Mucosa of rectum (tissue), 2 donors: ENCODE results near the gene ZNF516.

Source experiments
- H3K27ac ChIP-seq, 2 donors: one replicate each; pipeline ENCODE4 v1.7.0; 2013; ENCODE audit warnings: inconsistent platforms in 2 of 2, low read depth in 2 of 2, low read length in 2 of 2
- H3K27me3 ChIP-seq, 2 donors: one replicate each; pipeline ENCODE4 v1.7.0; 2013; ENCODE audit warnings: low read length in 2 of 2; ENCODE audit not compliant: control insufficient read depth in 2 of 2, insufficient read depth in 2 of 2
- H3K36me3 ChIP-seq, 2 donors: one replicate each; pipeline ENCODE4 v1.7.0; 2013; ENCODE audit warnings: low read length in 2 of 2; ENCODE audit not compliant: control insufficient read depth in 2 of 2, insufficient read depth in 2 of 2
- H3K4me1 ChIP-seq, 2 donors: one replicate each; pipeline ENCODE4 v1.7.0; 2013; ENCODE audit warnings: low read length in 2 of 2, mild to moderate bottlenecking in 1 of 2; ENCODE audit not compliant: control insufficient read depth in 2 of 2, insufficient read depth in 2 of 2
- H3K4me3 ChIP-seq, 2 donors: one replicate each; pipeline ENCODE4 v1.7.0; 2013; ENCODE audit warnings: low read length in 2 of 2
- H3K9ac ChIP-seq, 2 donors: one replicate each; pipeline ENCODE4 v1.7.0; 2013; ENCODE audit warnings: low read length in 2 of 2, low read depth in 1 of 2, mild to moderate bottlenecking in 1 of 2
- H3K9me3 ChIP-seq, 2 donors: one replicate each; pipeline ENCODE4 v1.7.0; 2013; ENCODE audit warnings: low read length in 2 of 2; ENCODE audit not compliant: control insufficient read depth in 2 of 2
- donor health status: healthy.
- donor health status: Normal muscosa, but diverticular disease.

Gene ZNF516

GRCh38 chr18:76408480-76409067 is 86.5 kb downstream of the ZNF516 start:
- Histone ChIP-seq H3K27ac (no peak overlapping the region), H3K36me3 (no peaks in the 10 kb centered on the region), H3K9me3 (no peaks in the 10 kb centered on the region), H3K4me1 (peaks cover 0 to 8% of the 10 kb centered on the region in 2 donors), H3K9ac (no peak overlapping the region), H3K27me3 (no peaks in the 10 kb centered on the region), H3K4me3 (no peak overlapping the region)

DNA sequence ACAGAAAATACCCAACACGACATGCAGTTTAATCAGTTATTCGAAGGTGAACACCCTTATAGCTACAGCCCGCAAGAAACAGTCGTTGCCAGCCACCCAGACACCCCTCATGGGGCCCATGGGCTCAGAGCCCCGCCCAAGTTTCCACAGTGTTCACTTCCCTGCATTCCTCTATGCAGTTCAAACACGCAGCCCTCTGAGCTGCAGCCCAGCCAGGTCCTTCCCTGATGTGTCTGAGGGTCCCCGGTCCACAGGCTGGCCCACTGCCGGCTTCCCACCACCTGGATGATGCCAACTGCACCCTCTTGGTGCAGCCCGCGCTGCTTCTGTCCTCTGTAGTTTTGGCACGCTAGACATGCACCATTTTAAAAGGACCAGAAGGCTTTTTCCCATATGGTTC is 87.4 kb downstream of the ZNF516 start:
- Histone ChIP-seq H3K27me3 (no peaks in the 10 kb centered on the region), H3K4me1 (peaks cover 0 to 5% of the 10 kb centered on the region in 2 donors), H3K4me3 (no peak overlapping the region), H3K27ac (no peak overlapping the region), H3K9ac (no peak overlapping the region), H3K9me3 (no peaks in the 10 kb centered on the region), H3K36me3 (no peaks in the 10 kb centered on the region)

GRCh38 chr18:76406791-76407190 is 88.3 kb downstream of the ZNF516 start:
- Histone ChIP-seq H3K36me3 (peaks cover 0 to 3% of the 10 kb centered on the region in 2 donors), H3K9me3 (no peaks in the 10 kb centered on the region), H3K27ac (no peak overlapping the region), H3K9ac (no peak overlapping the region), H3K4me3 (no peak overlapping the region), H3K4me1 (no peaks in the 10 kb centered on the region), H3K27me3 (no peaks in the 10 kb centered on the region)

GRCh38 chr18:76405681-76406356 is 89.2 kb downstream of the ZNF516 start:
- Histone ChIP-seq H3K27ac (no peak overlapping the region), H3K9me3 (no peaks in the 10 kb centered on the region), H3K36me3 (peaks cover 0 to 3% of the 10 kb centered on the region in 2 donors), H3K4me1 (no peaks in the 10 kb centered on the region), H3K9ac (no peak overlapping the region), H3K4me3 (no peak overlapping the region), H3K27me3 (no peaks in the 10 kb centered on the region)

DNA sequence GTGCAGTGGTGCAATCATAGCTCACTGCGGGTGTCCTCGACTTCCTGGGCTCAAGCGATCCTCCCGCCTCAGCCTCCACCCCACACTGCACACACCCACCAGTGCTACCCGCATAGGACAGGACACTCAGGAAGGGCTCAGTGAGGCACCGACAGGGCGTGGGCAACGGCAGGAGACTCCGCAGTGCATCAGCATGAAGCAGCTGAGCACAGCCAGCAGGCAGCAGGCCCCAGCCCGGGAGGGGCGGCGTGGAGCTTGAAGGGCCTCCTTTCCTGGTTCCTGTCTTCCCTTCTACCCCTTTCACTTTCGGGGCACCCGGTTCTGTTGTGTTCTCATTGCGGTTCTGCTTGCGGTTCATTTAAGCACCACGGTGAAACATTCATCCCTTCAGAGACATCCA is 89.8 kb downstream of the ZNF516 start:
- H3K36me3 ChIP-seq: peaks cover 0 to 3% of the 10 kb centered on the region in 2 donors
- no peak overlapping the region for H3K9ac ChIP-seq
- no peak overlapping the region for H3K4me3 ChIP-seq
- no peaks in the 10 kb centered on the region for H3K4me1 ChIP-seq
- no peaks in the 10 kb centered on the region for H3K27me3 ChIP-seq
- H3K9me3 ChIP-seq: no peaks in the 10 kb centered on the region
- H3K27ac ChIP-seq: no peak overlapping the region

- no peaks in the 10 kb centered on the region for H3K4me1 ChIP-seq
- H3K9me3 ChIP-seq: no peaks in the 10 kb centered on the region
- H3K9ac ChIP-seq: no peak overlapping the region
- H3K4me3 ChIP-seq: no peak overlapping the region
- H3K36me3 ChIP-seq: peaks cover 0 to 3% of the 10 kb centered on the region in 2 donors
- H3K27ac ChIP-seq: no peak overlapping the region
- H3K27me3 ChIP-seq: no peaks in the 10 kb centered on the region
Measured at GRCh38 chr18:76404345-76404831, 90.7 kb downstream of the ZNF516 start.

DNA sequence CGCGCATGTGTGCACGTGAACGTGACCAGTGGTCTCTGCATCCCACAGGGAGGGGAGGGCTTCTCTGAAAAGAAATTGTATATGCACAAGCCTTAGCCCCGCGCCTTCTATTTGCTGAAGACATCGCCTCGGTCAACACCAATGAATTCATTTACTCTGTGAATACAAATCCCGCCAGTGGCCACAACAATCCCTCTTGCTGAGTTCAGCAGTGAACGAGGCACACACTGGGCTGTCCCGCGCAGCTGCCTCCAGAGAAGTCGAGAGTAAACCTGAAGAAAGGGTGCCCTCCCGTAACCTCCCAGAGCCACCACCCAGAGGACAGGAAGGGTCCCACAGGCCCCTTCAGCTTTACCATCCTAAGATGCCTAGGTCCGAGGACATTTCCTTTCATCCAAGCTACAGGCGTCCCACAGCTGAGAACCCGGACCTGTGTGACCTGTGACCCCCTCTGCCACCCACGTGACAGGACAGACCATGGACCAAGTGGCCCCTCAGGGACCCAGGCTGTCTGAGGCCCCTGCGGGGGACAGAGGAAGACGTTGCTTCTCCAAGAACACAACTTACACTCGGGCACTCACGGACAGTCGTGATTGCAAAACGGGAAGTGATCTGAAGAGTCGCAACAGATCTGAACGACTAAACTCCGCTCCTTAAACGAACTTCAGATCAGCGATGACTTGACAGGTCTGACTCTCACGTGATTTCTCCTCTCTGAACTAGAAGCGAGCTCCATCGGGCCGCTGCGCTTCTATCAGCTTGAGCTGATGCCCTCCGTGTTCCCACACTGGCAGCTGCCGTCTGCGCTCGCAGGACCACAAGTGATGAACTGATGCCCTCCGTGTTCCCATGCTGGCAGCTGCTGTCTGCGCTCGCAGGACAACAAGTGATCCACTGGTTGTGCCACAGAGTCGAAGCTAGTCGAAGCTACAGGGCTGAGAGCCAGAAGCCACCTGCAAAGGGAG is 92.7 kb downstream of the ZNF516 start:
- no peak overlapping the region for H3K9ac ChIP-seq
- H3K4me3 ChIP-seq: no peak overlapping the region
- H3K27ac ChIP-seq: no peak overlapping the region
- H3K27me3 ChIP-seq: no peaks in the 10 kb centered on the region
- no peaks in the 10 kb centered on the region for H3K4me1 ChIP-seq
- H3K36me3 ChIP-seq: peaks cover 0 to 3% of the 10 kb centered on the region in 2 donors
- no peaks in the 10 kb centered on the region for H3K9me3 ChIP-seq

GRCh38 chr18:76401498-76401897 is 93.5 kb downstream of the ZNF516 start:
- Histone ChIP-seq H3K9me3 (no peaks in the 10 kb centered on the region), H3K4me3 (no peak overlapping the region), H3K36me3 (peaks cover 0 to 3% of the 10 kb centered on the region in 2 donors), H3K27ac (no peak overlapping the region), H3K9ac (no peak overlapping the region), H3K27me3 (no peaks in the 10 kb centered on the region), H3K4me1 (no peaks in the 10 kb centered on the region)

DNA sequence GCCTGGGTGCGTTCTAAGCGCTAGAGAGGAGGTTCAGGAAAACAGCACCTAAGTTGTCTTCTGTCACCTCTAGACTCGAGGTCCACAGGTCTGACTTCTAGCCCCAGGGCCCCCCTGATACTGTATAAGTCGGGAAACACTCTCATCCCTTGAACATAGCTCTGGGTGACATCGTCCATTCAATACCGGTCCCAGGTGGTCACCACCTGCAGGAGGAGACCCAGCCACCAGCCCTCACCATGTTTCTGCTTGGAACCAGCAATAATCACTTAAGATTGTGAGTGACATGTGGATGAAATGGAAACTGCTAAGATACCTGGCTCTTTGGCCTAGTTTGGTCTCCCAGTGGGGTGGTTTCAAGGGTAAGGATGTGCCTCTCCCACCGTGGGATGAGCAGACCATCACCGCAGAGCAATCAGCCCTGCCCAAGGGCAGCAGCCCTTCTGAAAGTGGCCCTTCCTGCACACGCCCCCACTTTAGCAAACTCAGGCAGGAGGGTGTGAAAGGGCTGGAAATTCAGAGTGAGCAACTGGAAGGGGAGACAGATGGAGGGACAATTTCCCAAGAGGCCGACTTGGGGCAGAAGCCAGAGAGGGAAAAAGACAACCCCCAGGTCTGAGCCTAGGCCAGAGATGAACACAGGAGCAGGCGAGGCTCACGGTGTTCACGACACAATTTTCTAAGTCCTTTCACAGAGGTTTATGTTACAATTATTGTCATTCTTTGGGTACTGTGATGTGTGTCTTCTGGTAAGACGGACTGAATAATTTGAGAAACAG is 95.2 kb downstream of the ZNF516 start:
- Histone ChIP-seq H3K4me1 (no peaks in the 10 kb centered on the region), H3K9ac (no peak overlapping the region), H3K36me3 (peaks cover 0 to 3% of the 10 kb centered on the region in 2 donors), H3K27me3 (no peaks in the 10 kb centered on the region), H3K4me3 (no peak overlapping the region), H3K9me3 (no peaks in the 10 kb centered on the region), H3K27ac (no peak overlapping the region)
